Measurements from ENCODE around the gene BORCS8. TPM values are rescaled to one million over a fixed set of nuclear protein-coding genes. Genes with fewer than 3 reads are reported as not detected.
A peak's percentile ranks its signal among the peaks of the same experiment; 100 is the strongest.

BORCS8 gene
- total and polyA plus RNA-seq, 2 of the 13 experiments (the other 11 are each of a cell fraction or from before 2014, with no cell fraction given) = 9.6 to 13.3 TPM

DNA sequence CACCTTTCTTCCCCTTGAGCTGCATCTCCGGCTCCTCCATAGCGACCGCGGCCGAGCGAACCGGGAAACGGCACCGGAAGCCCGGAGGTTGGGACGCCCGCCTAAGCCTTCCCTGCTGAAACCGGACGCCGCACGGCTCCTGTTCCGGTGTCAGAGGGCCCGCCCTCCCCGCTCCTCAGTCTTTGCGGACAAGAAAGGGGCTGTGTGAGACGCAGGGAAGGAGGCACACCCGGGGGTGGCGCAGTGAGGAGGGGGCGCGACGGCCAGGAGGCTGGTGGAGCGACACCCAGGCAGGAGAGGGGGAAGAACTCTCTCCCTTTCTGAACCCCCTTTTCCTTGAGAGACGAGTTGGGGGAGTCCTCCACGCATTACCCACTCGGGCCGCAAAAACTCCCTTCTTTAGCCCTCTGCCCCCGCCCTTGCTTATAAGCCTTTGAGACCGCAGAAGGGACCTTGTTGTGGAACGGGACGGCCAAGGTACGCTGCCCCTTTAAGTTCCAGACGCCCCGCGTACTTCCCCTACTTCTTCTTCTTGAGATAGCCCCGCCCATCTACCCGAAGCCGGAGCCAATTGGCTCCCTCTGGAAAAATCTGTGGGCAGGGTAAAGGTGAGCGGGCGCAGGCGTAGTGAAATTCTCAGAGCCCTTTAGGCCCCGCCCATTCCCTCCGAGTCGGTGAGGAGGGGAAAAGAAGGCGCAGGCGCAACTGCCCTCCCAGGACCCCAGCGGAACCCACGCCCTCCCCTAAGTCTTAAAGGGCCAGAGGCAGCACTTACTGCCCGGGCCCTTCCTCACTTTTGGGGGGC lies at the start of gene BORCS8, which contains the start of gene RFXANK (continued):
- TF ChIP-seq, protein P1, sequence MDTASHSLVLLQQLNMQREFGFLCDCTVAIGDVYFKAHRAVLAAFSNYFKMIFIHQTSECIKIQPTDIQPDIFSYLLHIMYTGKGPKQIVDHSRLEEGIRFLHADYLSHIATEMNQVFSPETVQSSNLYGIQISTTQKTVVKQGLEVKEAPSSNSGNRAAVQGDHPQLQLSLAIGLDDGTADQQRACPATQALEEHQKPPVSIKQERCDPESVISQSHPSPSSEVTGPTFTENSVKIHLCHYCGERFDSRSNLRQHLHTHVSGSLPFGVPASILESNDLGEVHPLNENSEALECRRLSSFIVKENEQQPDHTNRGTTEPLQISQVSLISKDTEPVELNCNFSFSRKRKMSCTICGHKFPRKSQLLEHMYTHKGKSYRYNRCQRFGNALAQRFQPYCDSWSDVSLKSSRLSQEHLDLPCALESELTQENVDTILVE (CRISPR knock-in tag; IDR thresholded peaks at IDR 0.05) = peak; percentile 87; the same call in 1 of the 2 replicates
- TF ChIP-seq, protein P2, sequence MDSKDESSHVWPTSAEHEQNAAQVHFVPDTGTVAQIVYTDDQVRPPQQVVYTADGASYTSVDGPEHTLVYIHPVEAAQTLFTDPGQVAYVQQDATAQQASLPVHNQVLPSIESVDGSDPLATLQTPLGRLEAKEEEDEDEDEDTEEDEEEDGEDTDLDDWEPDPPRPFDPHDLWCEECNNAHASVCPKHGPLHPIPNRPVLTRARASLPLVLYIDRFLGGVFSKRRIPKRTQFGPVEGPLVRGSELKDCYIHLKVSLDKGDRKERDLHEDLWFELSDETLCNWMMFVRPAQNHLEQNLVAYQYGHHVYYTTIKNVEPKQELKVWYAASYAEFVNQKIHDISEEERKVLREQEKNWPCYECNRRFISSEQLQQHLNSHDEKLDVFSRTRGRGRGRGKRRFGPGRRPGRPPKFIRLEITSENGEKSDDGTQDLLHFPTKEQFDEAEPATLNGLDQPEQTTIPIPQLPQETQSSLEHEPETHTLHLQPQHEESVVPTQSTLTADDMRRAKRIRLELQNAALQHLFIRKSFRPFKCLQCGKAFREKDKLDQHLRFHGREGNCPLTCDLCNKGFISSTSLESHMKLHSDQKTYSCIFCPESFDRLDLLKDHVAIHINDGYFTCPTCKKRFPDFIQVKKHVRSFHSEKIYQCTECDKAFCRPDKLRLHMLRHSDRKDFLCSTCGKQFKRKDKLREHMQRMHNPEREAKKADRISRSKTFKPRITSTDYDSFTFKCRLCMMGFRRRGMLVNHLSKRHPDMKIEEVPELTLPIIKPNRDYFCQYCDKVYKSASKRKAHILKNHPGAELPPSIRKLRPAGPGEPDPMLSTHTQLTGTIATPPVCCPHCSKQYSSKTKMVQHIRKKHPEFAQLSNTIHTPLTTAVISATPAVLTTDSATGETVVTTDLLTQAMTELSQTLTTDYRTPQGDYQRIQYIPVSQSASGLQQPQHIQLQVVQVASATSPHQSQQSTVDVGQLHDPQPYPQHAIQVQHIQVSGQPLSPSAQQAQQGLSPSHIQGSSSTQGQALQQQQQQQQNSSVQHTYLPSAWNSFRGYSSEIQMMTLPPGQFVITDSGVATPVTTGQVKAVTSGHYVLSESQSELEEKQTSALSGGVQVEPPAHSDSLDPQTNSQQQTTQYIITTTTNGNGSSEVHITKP (CRISPR knock-in tag; IDR thresholded peaks at IDR 0.05; ENCODE audit: low read depth) = peak; percentile 64; the same call in 1 of the 2 replicates
- 0 out of 2 replicates have a peak, but pooled peaks have one; percentile 20 for TF ChIP-seq ZNF543 (CRISPR knock-in tag; IDR thresholded peaks at IDR 0.05)
- TF ChIP-seq, protein P3, sequence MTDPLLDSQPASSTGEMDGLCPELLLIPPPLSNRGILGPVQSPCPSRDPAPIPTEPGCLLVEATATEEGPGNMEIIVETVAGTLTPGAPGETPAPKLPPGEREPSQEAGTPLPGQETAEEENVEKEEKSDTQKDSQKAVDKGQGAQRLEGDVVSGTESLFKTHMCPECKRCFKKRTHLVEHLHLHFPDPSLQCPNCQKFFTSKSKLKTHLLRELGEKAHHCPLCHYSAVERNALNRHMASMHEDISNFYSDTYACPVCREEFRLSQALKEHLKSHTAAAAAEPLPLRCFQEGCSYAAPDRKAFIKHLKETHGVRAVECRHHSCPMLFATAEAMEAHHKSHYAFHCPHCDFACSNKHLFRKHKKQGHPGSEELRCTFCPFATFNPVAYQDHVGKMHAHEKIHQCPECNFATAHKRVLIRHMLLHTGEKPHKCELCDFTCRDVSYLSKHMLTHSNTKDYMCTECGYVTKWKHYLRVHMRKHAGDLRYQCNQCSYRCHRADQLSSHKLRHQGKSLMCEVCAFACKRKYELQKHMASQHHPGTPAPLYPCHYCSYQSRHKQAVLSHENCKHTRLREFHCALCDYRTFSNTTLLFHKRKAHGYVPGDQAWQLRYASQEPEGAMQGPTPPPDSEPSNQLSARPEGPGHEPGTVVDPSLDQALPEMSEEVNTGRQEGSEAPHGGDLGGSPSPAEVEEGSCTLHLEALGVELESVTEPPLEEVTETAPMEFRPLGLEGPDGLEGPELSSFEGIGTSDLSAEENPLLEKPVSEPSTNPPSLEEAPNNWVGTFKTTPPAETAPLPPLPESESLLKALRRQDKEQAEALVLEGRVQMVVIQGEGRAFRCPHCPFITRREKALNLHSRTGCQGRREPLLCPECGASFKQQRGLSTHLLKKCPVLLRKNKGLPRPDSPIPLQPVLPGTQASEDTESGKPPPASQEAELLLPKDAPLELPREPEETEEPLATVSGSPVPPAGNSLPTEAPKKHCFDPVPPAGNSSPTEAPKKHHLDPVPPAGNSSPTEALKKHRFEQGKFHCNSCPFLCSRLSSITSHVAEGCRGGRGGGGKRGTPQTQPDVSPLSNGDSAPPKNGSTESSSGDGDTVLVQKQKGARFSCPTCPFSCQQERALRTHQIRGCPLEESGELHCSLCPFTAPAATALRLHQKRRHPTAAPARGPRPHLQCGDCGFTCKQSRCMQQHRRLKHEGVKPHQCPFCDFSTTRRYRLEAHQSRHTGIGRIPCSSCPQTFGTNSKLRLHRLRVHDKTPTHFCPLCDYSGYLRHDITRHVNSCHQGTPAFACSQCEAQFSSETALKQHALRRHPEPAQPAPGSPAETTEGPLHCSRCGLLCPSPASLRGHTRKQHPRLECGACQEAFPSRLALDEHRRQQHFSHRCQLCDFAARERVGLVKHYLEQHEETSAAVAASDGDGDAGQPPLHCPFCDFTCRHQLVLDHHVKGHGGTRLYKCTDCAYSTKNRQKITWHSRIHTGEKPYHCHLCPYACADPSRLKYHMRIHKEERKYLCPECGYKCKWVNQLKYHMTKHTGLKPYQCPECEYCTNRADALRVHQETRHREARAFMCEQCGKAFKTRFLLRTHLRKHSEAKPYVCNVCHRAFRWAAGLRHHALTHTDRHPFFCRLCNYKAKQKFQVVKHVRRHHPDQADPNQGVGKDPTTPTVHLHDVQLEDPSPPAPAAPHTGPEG (CRISPR knock-in tag; IDR thresholded peaks at IDR 0.05) = peak; percentile 2; the same call in 1 of the 2 replicates
- peak; percentile 85; the same call in 1 of the 2 replicates for TF ChIP-seq NRL (CRISPR knock-in tag; IDR thresholded peaks at IDR 0.05; ENCODE audit: borderline replicate concordance)
- TF ChIP-seq RNF2 (conservative IDR thresholded peaks at IDR 0.05; ENCODE audit: low read depth) = no peak
- TF ChIP-seq TGIF2 (CRISPR knock-in tag; IDR thresholded peaks at IDR 0.05) = peak; percentile 91
